ENCODE data around the gene RPL37. TPM values are rescaled to one million over a fixed set of nuclear protein-coding genes. Genes with fewer than 3 reads are reported as not detected.
A peak's percentile ranks its signal among the peaks of the same experiment; 100 is the strongest.

The RPL37 gene
- total RNA-seq, 4 donors from 2014 or later: 64.0 to 132 (median 91.4) TPM

- WGBS, 2 donors (ENCODE audit: low coverage in 1 of 2): 47 to 63% methylated on average over 9 to 13 of the region's 13 CpGs
- Histone ChIP-seq H3K27me3 (no peaks in the 10 kb centered on the region), H3K4me3 (peak overlapping the region; percentile 63 to 65), H3K36me3 (peaks cover 0 to 52% of the 10 kb centered on the region in 2 donors), H3K27ac (peak overlapping the region in 3 of 4 donors; percentile 95 to 96 (median 96)), H3K4me1 (peaks cover 0 to 36% (median 5%) of the 10 kb centered on the region in 3 donors), H3K9me3 (no peaks in the 10 kb centered on the region)
- no peak for ATAC-seq
- TF ChIP-seq EP300 (IDR thresholded peaks at IDR 0.05) (no peak), POLR2A (IDR thresholded peaks at IDR 0.05) (no peak), CTCF (IDR thresholded peaks at IDR 0.05) (no peak), POLR2AphosphoS5 (IDR thresholded peaks at IDR 0.05) (no peak)
These were observed 1.3 kb downstream of the RPL37 start for GRCh38 chr5:40833712-40834229.

GRCh38 chr5:40832345-40832744, 2.7 kb downstream of the RPL37 start:
- H3K36me3 ChIP-seq: peaks cover 0 to 67% of the 10 kb centered on the region in 2 donors

GRCh38 chr5:40831346-40832210, 3.4 kb downstream of the RPL37 start:
- Histone ChIP-seq H3K4me1 (peaks cover 0 to 36% (median 5%) of the 10 kb centered on the region in 3 donors), H3K27me3 (no peaks in the 10 kb centered on the region), H3K9me3 (no peaks in the 10 kb centered on the region), H3K36me3 (peaks cover 0 to 74% of the 10 kb centered on the region in 2 donors), H3K27ac (no peak overlapping the region), H3K4me3 (no peak overlapping the region)
- ATAC-seq: no peak
- WGBS, 2 donors (ENCODE audit: low coverage in 1 of 2): 55 to 71% methylated on average over 3 to 4 of the region's 4 CpGs
- TF ChIP-seq POLR2AphosphoS5 (IDR thresholded peaks at IDR 0.05) (no peak), CTCF (IDR thresholded peaks at IDR 0.05) (no peak), POLR2A (IDR thresholded peaks at IDR 0.05) (no peak), EP300 (IDR thresholded peaks at IDR 0.05) (no peak)

More at GRCh38 chr5:40832345-40832744, 2.7 kb downstream of the RPL37 start:
- Histone ChIP-seq H3K27ac (no peak overlapping the region), H3K9me3 (no peaks in the 10 kb centered on the region), H3K27me3 (no peaks in the 10 kb centered on the region), H3K4me1 (peaks cover 0 to 36% (median 5%) of the 10 kb centered on the region in 3 donors), H3K4me3 (no peak overlapping the region)
- TF ChIP-seq POLR2A (IDR thresholded peaks at IDR 0.05) (no peak), EP300 (IDR thresholded peaks at IDR 0.05) (no peak), CTCF (IDR thresholded peaks at IDR 0.05) (no peak), POLR2AphosphoS5 (IDR thresholded peaks at IDR 0.05) (no peak)
- no peak for ATAC-seq
- WGBS, 2 donors (ENCODE audit: low coverage in 1 of 2): 79 to 85% methylated on average over 4 of the region's 4 CpGs

- TF ChIP-seq POLR2A (IDR thresholded peaks at IDR 0.05): no peak
- TF ChIP-seq CTCF (IDR thresholded peaks at IDR 0.05): no peak
- no peak for TF ChIP-seq EP300 (IDR thresholded peaks at IDR 0.05)
- TF ChIP-seq POLR2AphosphoS5 (IDR thresholded peaks at IDR 0.05): no peak
- H3K27me3 ChIP-seq: no peaks in the 10 kb centered on the region
- H3K9me3 ChIP-seq: no peaks in the 10 kb centered on the region
- no peak for ATAC-seq
- no peak overlapping the region for H3K4me3 ChIP-seq
- peaks cover 0 to 77% of the 10 kb centered on the region in 2 donors for H3K36me3 ChIP-seq
- 75 to 88% methylated on average over 1 to 6 of the region's 13 CpGs for WGBS, 2 donors (ENCODE audit: low coverage in 1 of 2)
- H3K27ac ChIP-seq: no peak overlapping the region
- H3K4me1 ChIP-seq: peaks cover 0 to 26% (median 2%) of the 10 kb centered on the region in 3 donors
These were observed 5.1 kb downstream of the RPL37 start for GRCh38 chr5:40829748-40830533.
